A204.1 (cell line): ENCODE data around the gene MRGPRF.
"Not testable (repeated sequence)": the region's sequence is repeated elsewhere in the genome, so short reads cannot be mapped to it uniquely, and the experiment has no call there.

Experiments used
- FAIRE-seq: peaks from 2 replicates; lab custom pipeline; 2012; peaks lifted over from hg19 to GRCh38; lab: Jason Lieb, UNC

MRGPRF gene

DNA sequence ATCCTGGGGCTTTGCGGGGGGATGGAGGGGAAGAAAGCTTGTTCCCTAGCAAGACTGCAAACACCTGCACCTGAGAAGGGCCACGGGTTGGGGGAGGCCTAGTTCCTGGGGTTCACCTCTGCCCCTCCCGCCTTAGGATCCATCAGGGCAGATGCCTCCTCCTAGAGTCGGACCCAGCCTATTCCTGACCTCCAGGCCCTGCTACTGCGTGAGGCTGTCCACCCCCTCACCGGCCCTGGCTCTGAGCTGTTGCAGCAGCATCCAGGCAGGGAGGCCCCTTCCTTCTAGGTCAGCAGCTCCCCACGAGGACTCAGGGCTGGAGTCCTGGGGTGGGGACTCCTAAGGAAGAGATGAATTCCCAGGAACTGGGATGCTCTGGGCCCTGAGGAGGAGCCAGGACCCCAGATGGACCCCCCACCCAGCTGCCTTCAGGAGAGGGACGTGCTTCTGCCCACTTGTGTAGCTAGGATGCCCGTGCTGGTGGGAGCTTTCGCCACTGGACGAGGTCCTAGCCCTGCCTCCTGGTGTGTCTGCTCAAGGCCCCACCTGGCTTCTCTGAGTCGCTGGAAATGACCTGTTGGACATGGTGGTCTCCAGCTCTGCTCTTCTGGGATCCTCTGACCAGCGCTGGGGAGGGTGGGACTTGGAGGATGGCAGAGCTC is 10.3 kb downstream of the MRGPRF start:
- FAIRE-seq = no peak

DNA sequence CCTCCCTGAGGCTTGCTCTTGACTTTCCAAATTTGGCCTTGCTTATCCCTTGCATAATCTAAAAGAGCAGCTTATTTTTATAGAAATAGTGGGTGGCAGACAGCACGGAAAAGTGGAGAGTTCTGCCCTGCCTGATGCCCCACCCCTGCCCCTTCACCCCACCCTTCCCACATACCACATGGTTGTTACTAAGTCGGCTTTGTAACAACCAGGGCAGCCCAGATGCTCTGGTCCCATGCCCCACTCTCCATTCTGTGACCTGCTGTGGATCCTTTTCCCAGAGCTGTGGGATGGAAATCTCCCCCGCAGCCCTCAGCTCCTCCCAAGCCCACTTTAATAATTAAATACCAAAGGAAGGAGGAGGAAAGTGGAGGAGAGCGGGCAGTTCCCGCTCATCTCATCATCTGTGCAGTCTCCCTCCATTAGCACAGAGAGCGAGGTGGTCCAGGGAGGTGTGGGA is 10.9 kb downstream of the MRGPRF start:
- no peak for FAIRE-seq

DNA sequence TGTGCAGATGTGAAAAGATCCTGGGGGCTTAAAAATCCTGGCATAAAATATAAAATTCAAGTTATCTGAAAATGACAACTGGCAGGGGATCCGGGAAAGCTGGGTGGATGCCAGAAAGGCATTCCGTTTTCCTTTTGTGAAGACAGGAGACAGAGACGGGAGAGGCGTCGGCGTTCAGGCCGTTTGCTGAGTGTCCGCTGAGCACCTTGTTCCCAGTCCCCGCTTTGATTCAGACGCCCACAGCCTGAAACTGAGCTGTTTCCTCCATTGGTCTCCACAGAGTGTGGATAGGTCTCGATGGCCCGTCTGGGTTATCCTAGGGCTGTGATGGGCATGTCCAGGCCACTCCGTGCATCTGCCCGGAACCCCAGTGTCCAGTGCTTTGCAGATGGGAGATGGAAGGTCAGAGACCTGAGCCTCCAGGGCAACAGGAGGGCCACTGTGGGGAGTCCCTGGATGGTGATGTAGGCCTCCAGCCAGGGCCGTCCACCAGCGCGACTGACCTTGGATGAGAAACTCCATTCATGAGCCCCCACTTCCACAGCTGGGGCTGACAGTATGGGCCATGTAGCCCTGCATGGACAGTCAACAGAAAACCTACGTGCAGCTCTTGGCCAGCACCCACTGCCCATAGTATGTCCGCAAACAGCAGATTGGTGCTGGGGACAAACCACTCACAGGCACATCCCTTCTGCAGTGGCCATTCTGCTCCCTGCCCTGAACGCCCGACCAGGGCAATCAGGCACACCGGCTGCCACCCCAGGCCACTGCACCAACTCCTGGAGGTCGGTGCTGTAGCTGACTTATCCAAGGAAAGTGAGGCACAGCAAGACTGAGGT is 11.6 kb downstream of the MRGPRF start:
- FAIRE-seq = no peak

GRCh38 chr11:69000831-69001242 is 12.2 kb downstream of the MRGPRF start:
- no peak for FAIRE-seq

DNA sequence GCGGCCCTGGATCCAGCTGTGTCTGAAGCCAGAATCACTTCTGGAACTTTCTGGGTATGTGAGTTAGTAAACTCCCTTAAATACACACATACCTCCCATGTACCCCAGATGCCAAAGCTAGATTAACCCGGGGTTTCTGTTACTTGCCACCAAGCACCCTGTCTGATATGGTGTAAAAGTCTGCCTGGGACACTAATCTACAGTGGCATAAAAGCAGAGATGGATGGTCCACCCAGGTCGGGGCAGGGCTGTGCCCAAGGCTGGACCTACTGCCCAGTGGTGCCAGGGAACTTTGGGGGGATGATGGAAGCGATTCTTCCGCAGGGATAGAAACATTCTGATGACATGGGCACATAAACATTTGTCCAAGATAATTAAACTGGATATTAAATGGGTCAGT is 12.7 kb downstream of the MRGPRF start:
- no peak for FAIRE-seq

DNA sequence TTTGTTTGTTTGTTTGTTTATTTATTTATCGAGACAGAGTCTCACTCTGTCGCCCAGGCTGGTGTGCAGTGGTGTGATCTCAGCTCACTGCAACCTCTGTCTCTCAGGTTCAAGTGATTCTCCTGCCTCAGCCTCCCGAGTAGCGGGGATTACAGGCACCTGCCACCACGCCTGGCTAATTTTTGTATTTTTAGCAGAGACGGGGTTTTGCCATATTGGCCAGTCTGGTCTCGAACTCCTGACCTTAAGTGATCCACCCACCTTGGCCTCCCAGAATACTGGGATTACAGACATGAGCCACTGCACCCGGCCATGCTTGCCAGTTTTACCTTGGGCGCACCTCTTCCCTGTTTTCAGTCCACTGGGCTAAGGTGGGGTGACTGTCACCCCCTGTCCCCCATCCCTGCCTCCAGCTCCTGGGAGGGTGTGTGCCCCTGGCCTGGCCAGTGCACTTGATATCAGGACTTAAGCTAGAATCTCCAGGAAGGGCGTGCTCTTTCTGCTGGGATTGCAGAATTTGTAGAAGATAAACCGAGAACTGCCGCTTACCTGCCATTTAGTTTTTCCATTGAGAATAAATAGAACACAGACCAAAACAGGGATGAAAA is 13.2 kb downstream of the MRGPRF start:
- FAIRE-seq = not testable (repeated sequence)

- no peak for FAIRE-seq
Observed at GRCh38 chr11:68999093-68999747, 13.8 kb downstream of the MRGPRF start.

DNA sequence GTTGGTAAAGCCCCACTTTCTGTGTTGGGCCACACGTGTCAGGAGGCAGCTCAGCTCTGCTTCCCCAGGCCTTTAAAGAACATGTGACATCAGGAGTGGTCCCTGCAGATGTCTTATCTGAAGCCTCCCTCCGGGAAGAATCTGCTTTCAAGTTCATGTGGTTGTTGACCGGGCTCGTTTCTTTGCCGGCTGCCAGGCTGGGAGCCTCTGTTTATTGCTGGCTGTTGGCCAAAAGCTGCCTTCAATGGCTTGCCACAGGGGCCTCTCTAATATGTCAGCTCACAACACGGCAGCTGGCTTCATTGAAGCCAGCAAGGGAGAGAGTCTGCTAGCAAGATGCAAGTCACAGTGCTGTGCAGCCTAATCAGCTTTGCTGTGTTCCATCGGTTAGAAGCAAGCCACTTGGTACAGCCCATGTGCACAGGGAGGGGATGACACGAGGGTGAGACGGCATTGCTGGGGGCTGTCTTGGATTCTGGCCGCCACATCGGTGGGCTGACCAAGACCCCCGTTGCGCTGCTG is 14.6 kb downstream of the MRGPRF start:
- no peak for FAIRE-seq

- no peak for FAIRE-seq
Observed at GRCh38 chr11:68997995-68998348, 15.1 kb downstream of the MRGPRF start.

DNA sequence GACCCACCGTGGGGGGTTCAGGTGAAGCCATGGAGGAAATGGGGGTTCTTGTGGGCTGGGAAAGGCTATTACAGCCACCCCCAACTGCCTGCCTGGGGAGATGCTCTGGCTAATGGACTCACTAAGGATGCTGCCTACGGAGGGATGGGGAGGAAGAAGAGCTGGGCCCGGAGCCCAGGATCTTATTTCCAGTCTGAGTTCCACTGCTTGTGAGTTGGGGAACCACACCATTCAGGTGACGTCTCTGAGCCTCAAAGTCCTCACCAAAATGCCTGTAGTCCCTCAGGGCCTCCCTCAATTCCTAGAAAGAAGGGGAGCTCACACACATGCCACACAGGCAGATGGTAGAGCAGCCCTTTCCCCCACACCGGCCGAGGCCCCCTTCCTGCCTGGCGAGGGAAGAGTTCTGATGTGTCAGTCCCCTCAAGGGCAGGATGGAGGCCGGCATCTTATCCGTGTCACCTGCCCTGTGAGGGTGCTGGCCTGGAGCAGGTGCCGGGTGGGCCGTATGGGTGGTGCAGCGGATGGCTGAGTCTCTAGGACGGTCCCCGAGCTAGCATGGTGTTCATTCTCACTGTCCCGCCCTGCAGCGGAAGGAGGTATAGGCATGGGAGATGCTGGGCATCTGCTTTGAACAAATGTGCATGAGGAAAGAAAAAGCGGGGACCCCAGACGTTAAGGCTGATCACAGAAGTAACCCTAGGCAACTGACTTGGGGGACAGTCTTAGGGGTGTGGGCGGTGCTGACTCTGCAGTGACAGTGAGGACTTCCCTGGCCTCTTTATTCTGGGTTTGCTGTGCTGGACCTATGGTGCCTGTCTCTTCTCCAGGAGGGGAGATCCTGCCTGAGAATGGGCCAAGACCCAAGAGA is 15.7 kb downstream of the MRGPRF start:
- FAIRE-seq = no peak

GRCh38 chr11:68996376-68997123 is 16.5 kb downstream of the MRGPRF start:
- no peak for FAIRE-seq

GRCh38 chr11:68994894-68995285 is 18.2 kb downstream of the MRGPRF start:
- FAIRE-seq = no peak

DNA sequence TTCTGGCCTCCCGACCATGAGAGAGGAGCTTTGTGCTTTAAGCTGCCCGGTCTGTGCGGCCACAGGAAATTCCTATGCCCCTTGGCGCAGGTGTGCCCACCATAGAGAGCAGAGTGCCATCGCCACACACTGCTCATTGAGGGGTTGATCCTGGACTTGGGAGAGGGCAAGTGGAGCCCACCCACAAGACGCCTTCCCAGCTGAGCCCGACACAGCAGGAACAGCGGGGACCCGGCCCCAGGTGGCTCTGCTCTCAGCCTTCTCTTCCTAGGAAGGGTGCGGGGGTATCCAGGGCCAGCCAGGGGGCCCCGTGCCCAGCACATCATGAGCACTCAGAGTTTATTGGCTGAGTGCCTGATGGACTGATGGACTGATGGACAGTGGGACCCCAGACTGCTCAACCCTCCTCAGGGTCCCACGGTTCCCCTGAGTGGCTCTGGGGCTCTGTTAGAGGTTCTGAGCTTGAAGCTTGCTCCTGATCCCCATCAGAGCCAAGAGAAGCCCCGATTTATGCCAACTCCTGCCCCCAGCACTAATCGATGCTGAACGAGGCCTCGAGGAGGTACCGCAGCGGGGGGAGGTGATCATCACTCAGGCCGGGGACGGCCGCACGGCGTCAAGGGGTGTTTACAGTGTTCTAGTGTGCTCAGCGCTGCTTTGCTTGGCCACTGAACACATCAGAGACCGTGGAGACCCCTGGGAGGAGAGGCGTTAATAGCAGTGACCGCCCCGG is 18.7 kb downstream of the MRGPRF start:
- FAIRE-seq = no peak

GRCh38 chr11:68993546-68993945 is 19.5 kb downstream of the MRGPRF start:
- no peak for FAIRE-seq

DNA sequence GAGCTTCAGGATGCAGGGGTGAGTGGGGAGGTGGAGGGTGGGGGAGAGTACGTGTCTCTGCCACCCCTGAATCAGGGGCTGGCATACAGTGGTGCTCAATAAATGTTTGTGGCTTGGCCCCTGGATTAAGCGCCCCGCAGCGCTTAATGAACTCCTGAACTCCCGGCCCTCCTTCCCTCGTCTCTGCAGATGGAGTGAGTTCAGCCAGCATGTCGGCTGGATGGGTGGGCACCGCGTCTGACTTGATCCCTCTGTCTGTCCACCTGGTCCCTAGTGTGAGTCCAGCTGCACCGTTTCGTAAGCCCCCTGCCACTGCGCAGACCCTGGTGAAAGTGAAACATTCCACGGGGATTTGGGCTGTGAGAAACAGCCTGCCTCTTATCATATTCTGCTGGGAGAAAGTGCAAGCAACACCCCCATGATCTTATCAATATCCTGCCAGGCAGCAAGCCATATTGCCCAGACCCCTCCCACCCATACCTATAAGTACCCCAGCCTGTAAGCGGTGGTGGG is 20.2 kb downstream of the MRGPRF start:
- no peak for FAIRE-seq

DNA sequence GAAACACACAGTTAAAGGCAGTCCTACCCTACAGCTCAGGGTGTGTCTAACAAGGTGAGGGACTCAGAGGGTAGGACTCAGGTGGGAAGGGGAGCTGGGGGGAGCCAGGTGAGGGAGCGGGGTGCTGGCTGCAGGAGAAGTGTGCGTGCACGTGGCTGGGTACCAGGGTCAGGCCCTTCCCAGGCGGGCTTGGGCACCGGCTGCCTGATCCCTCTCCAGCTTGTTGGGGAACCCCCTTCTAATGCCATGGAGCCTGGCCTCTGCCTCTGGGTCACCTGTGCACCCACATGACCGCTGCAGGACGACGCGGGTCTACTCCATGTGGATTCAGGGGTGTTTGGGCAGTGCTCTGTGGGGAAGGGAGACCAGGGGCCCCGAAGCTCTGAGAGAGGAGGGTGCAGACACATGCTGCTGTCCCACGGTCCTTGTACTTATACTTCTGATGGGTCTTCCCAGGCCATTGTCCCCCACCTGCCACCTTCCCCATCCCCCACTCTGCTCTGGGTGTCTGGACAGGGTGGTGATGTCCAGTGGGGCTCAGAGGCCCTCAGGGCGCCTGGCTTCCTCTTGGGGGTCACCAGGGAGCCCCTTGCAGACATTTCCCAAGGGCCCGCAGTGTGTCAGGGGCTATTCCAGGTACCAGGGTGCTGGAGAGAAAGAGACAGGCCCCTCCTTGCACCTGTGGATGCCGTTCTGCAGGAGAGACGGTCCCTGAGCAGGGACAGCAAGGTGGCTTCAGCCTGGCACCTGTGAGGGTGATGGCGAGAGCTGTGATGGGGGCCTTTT is 21.9 kb downstream of the MRGPRF start:
- FAIRE-seq = no peak

GRCh38 chr11:68989936-68990606 is 23.0 kb downstream of the MRGPRF start:
- no peak for FAIRE-seq

DNA sequence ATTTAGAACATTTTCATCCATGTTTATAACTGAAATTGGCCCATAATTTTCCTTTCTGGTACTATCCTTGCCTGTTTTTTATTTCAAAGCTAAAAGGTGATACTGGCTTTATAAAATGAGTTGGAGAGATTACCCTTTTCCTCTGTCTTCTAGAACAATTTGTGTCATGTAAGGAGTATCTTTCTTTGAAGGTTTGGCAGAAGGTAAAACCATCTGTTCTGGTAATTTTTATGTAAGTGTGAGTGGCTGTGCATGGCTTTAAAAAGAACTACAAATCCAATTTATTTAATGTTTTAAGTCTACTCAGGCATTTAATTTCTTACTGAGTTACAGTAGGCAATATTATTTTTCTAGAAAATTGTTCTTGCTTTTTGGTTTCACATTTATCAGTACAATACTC is 24.6 kb downstream of the MRGPRF start:
- no peak for FAIRE-seq

DNA sequence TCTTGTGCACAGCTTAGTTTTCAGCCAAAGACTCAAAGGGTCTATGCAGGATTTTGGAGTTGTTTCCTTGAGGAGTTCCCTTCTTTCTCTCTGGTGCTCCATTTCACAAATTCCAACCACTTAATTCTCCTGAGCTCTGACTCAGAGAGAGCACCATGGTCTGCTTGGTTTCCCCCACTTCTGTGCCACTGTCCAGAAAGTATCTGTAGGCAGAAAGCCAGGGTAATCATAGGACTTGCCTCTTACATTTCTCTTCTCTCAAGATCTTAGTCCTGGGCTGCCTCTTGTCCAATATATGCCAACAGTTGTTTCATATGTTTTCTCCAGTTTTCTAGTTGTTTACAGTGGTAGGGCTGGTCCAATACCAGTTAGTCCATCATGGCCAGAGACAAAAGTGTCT is 25.8 kb downstream of the MRGPRF start:
- no peak for FAIRE-seq
